ENCODE measurements around the gene ART5. TPM values are rescaled to one million over a fixed set of nuclear protein-coding genes. Genes with fewer than 3 reads are reported as not detected.

The ART5 gene
- total RNA-seq, 4 donors from 2014 or later: not detected

- no peak overlapping the region for H3K27ac ChIP-seq
- H3K4me3 ChIP-seq: no peak overlapping the region
- H3K9me3 ChIP-seq: no peaks in the 10 kb centered on the region
- peak in 1 of 3 donors; percentile 42 for DNase-seq
- no peak for TF ChIP-seq CTCF (IDR thresholded peaks at IDR 0.05)
- no peak for TF ChIP-seq POLR2A (IDR thresholded peaks at IDR 0.05)
- no peaks in the 10 kb centered on the region for H3K4me1 ChIP-seq
- H3K27me3 ChIP-seq: no peaks in the 10 kb centered on the region
- H3K36me3 ChIP-seq: no peaks in the 10 kb centered on the region
Measured at GRCh38 chr11:3617990-3618389, 23.8 kb downstream of the ART5 start.

- no peaks in the 10 kb centered on the region for H3K36me3 ChIP-seq
- no peak overlapping the region for H3K27ac ChIP-seq
- H3K27me3 ChIP-seq: no peaks in the 10 kb centered on the region
- peak in 1 of 3 donors; percentile 28 for DNase-seq
- no peak overlapping the region for H3K4me3 ChIP-seq
- H3K9me3 ChIP-seq: no peaks in the 10 kb centered on the region
- TF ChIP-seq POLR2A (IDR thresholded peaks at IDR 0.05): no peak
- TF ChIP-seq CTCF (IDR thresholded peaks at IDR 0.05): no peak
- H3K4me1 ChIP-seq: no peaks in the 10 kb centered on the region
Measured at GRCh38 chr11:3616721-3617460, 24.9 kb downstream of the ART5 start.

GRCh38 chr11:3615998-3616397 lies 25.8 kb downstream of the ART5 start:
- Histone ChIP-seq H3K9me3 (no peaks in the 10 kb centered on the region), H3K4me1 (no peaks in the 10 kb centered on the region), H3K27me3 (no peaks in the 10 kb centered on the region), H3K36me3 (no peaks in the 10 kb centered on the region), H3K27ac (no peak overlapping the region), H3K4me3 (no peak overlapping the region)
- DNase-seq: peak in 1 of 3 donors; percentile 15
- TF ChIP-seq POLR2A (IDR thresholded peaks at IDR 0.05) (no peak), CTCF (IDR thresholded peaks at IDR 0.05) (no peak)

GRCh38 chr11:3614742-3615171 lies 27.0 kb downstream of the ART5 start:
- H3K36me3 ChIP-seq: no peaks in the 10 kb centered on the region
- TF ChIP-seq CTCF (IDR thresholded peaks at IDR 0.05) (no peak), POLR2A (IDR thresholded peaks at IDR 0.05) (no peak)

GRCh38 chr11:3613998-3614741 lies 27.6 kb downstream of the ART5 start:
- no peak for TF ChIP-seq POLR2A (IDR thresholded peaks at IDR 0.05)
- TF ChIP-seq CTCF (IDR thresholded peaks at IDR 0.05): no peak
- DNase-seq: no peak

More at GRCh38 chr11:3614742-3615171, 27.0 kb downstream of the ART5 start:
- DNase-seq: peak in 1 of 3 donors; percentile 43
- no peak overlapping the region for H3K27ac ChIP-seq
- H3K4me3 ChIP-seq: no peak overlapping the region
- no peaks in the 10 kb centered on the region for H3K9me3 ChIP-seq
- no peaks in the 10 kb centered on the region for H3K4me1 ChIP-seq
- no peaks in the 10 kb centered on the region for H3K27me3 ChIP-seq

More at GRCh38 chr11:3613998-3614741, 27.6 kb downstream of the ART5 start:
- H3K9me3 ChIP-seq: no peaks in the 10 kb centered on the region
- H3K27me3 ChIP-seq: no peaks in the 10 kb centered on the region
- no peak overlapping the region for H3K4me3 ChIP-seq
- H3K36me3 ChIP-seq: no peaks in the 10 kb centered on the region
- H3K27ac ChIP-seq: no peak overlapping the region
- H3K4me1 ChIP-seq: no peaks in the 10 kb centered on the region
